Measurements from ENCODE around the gene TNRC6A. TPM values are rescaled to one million over a fixed set of nuclear protein-coding genes. Genes with fewer than 3 reads are reported as not detected.

TNRC6A gene
- total RNA-seq, 1 donor from 2014 or later = 46.5 TPM

GRCh38 chr16:24773771-24774427 lies 44.4 kb downstream of the TNRC6A start:
- no peak for ATAC-seq
- H3K36me3 ChIP-seq = peaks cover 23% of the 10 kb centered on the region
- intact Hi-C loops (cut with DNase I) = no loop called here

DNA sequence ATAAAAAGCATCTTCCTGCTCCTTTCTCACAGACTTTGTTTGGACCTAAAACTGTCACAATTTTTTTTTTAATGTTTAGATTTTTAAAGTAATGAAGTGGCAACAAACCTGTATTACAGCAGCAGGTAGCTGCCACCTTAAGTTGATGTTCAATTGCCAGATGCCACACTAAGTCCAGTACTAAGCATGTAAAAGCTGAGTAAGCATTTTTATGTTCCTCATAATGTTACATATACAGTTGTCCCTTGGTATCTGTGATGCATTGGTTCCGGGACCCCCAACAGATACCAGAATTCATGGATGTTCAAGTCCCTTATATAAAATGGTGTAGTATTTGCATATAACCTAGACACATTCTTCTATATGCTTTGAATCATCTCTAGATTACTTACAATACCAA lies 45.1 kb downstream of the TNRC6A start:
- DNase-seq = no peak
- TF ChIP-seq CTCF (IDR thresholded peaks at IDR 0.05) = no peak
- H3K4me3 ChIP-seq = no peak overlapping the region
- H3K27me3 ChIP-seq = no peaks in the 10 kb centered on the region
- no peak for ATAC-seq
- no peak overlapping the region for H3K27ac ChIP-seq
- H3K4me1 ChIP-seq = no peaks in the 10 kb centered on the region
- peaks cover 29% of the 10 kb centered on the region for H3K36me3 ChIP-seq
- intact Hi-C loops (cut with DNase I) = no loop called here
- H3K9me3 ChIP-seq = no peaks in the 10 kb centered on the region

More at GRCh38 chr16:24773771-24774427, 44.4 kb downstream of the TNRC6A start:
- TF ChIP-seq CTCF (IDR thresholded peaks at IDR 0.05) = no peak
- no peaks in the 10 kb centered on the region for H3K27me3 ChIP-seq
- H3K9me3 ChIP-seq = no peaks in the 10 kb centered on the region
- H3K4me1 ChIP-seq = no peaks in the 10 kb centered on the region
- H3K27ac ChIP-seq = no peak overlapping the region
- no peak for DNase-seq
- no peak overlapping the region for H3K4me3 ChIP-seq

- DNase-seq (no peak), ATAC-seq (peak; percentile 53)
- Histone ChIP-seq H3K27ac (no peak overlapping the region), H3K4me3 (no peak overlapping the region), H3K9me3 (no peaks in the 10 kb centered on the region), H3K27me3 (no peaks in the 10 kb centered on the region), H3K4me1 (no peaks in the 10 kb centered on the region), H3K36me3 (peaks cover 39% of the 10 kb centered on the region)
- no peak for TF ChIP-seq CTCF (IDR thresholded peaks at IDR 0.05)
- intact Hi-C loops (cut with DNase I) = no loop called here
Measured at GRCh38 chr16:24775455-24775854, 46.0 kb downstream of the TNRC6A start.

GRCh38 chr16:24776501-24777220 lies 47.2 kb downstream of the TNRC6A start:
- ATAC-seq (no peak), DNase-seq (no peak)
- intact Hi-C loops (cut with DNase I) = no loop called here
- H3K4me1 ChIP-seq = no peaks in the 10 kb centered on the region
- H3K36me3 ChIP-seq = peaks cover 51% of the 10 kb centered on the region
- H3K9me3 ChIP-seq = no peaks in the 10 kb centered on the region
- H3K4me3 ChIP-seq = no peak overlapping the region
- TF ChIP-seq CTCF (IDR thresholded peaks at IDR 0.05) = no peak
- H3K27ac ChIP-seq = no peak overlapping the region
- H3K27me3 ChIP-seq = no peaks in the 10 kb centered on the region

GRCh38 chr16:24778671-24779070 lies 49.2 kb downstream of the TNRC6A start:
- no peak for DNase-seq
- H3K36me3 ChIP-seq = peaks cover 71% of the 10 kb centered on the region
- H3K4me1 ChIP-seq = no peaks in the 10 kb centered on the region
- H3K4me3 ChIP-seq = no peak overlapping the region
- ATAC-seq = no peak
- no peaks in the 10 kb centered on the region for H3K9me3 ChIP-seq
- no peak for TF ChIP-seq CTCF (IDR thresholded peaks at IDR 0.05)
- no peak overlapping the region for H3K27ac ChIP-seq
- intact Hi-C loops (cut with DNase I) = no loop called here
- H3K27me3 ChIP-seq = no peaks in the 10 kb centered on the region
